Lower leg skin (tissue), 3 donors: ENCODE data around the gene AACS.

Experiments
- POLR2A ChIP-seq, 2 donors: fragments of 450-650 bp; IDR thresholded peaks; one replicate each; pipeline ENCODE4 v1.6.1; 2016 to 2017; ENCODE audit warnings: antibody characterized with exemption in 2 of 2, mild to moderate bottlenecking in 1 of 2, moderate library complexity in 1 of 2
- TF ChIP-seq, protein P1 (sequence below), 3 donors: fragments of 450-650 bp; IDR thresholded peaks; one replicate each; pipeline ENCODE4 v1.5.1; 2016; ENCODE audit warnings: antibody characterized with exemption in 3 of 3, mild to moderate bottlenecking in 3 of 3, moderate library complexity in 2 of 3

DNA sequence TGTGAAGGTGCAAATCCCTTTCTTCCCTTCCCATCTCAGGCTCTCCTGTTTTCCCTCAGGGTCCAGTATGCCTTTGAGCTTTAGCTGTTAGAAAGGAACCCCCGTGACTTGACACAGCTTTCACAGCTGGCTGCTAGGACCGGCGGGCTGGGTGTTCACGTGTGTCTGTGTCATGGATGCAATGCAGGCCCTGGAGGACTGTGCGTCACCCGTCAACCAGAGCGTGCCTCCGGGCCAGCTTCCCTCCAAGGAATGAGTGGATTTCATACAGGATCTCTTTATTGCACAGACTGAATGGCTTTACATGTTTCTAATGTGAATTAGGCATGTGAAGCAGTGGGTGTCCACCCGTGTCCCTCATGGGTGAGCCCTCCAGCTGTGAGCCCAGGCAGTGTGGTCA, 77.4 kb downstream of the AACS start:
- TF ChIP-seq, protein P1, sequence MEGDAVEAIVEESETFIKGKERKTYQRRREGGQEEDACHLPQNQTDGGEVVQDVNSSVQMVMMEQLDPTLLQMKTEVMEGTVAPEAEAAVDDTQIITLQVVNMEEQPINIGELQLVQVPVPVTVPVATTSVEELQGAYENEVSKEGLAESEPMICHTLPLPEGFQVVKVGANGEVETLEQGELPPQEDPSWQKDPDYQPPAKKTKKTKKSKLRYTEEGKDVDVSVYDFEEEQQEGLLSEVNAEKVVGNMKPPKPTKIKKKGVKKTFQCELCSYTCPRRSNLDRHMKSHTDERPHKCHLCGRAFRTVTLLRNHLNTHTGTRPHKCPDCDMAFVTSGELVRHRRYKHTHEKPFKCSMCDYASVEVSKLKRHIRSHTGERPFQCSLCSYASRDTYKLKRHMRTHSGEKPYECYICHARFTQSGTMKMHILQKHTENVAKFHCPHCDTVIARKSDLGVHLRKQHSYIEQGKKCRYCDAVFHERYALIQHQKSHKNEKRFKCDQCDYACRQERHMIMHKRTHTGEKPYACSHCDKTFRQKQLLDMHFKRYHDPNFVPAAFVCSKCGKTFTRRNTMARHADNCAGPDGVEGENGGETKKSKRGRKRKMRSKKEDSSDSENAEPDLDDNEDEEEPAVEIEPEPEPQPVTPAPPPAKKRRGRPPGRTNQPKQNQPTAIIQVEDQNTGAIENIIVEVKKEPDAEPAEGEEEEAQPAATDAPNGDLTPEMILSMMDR (IDR thresholded peaks at IDR 0.05) = no peak
- TF ChIP-seq POLR2A (IDR thresholded peaks at IDR 0.05) = no peak
